Dedifferentiated amniotic fluid mesenchymal stem cell (primary cell): ENCODE measurements around the gene SPC24.

Source experiments
- DNase-seq: peaks from one replicate; pipeline ENCODE4 v3.0.0-alpha.2; 2016; ENCODE audit errors: extremely low spot score

The SPC24 gene, protein sequence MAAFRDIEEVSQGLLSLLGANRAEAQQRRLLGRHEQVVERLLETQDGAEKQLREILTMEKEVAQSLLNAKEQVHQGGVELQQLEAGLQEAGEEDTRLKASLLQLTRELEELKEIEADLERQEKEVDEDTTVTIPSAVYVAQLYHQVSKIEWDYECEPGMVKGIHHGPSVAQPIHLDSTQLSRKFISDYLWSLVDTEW

GRCh38 chr19:11155373-11156120, at the start of gene SPC24:
Gene SPC24 (minus strand): TSS chr19:11155782. CDS start chr19:11155776, 6 bp downstream.
- peak; percentile 98 for DNase-seq

DNA sequence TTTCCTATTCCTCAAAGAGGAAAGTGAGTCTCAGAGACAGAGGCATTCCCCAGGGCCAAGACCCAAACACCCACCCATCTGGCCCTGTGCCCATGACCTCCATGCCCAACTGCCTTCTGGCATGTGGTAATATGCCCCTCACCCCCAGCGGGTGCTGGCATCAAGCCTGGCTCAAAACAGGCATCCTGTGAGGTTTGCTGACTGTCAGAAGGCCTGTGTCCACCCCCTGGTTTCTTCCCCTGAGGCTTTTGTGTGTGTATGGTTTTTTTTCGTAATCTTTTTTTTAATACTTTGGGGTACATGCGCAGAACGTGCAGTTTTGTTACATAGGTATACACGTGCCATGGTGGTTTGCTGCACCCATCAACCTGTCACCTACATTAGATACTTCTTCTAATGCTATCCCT, 49.4 kb upstream of the SPC24 start:
- no peak for DNase-seq

DNA sequence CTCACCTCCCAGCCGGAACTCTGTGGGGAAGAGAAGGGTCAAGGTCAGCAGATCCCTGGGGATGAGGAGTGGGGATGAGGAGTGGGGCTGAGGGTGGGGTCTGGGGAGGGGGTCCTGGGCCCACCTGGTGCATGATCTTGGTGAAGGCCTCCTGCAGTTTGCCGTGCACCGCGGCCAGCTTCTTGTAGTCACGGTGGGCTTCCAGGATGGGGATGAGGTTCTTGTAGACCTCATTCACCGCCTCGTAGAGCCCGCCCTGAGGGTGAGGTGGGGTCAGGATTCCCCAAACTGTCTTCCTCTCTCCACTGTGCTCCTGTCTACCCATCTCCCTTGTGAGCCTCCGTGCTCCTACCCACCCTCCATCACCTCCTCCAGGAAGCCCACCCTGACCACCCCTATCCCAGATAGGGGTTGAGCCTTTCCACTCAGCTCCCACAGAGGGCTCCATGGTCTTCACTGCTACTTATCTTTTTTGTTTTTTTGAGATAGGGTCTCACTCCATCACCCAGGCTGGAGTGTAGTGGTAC, 48.6 kb upstream of the SPC24 start:
- no peak for DNase-seq

DNA sequence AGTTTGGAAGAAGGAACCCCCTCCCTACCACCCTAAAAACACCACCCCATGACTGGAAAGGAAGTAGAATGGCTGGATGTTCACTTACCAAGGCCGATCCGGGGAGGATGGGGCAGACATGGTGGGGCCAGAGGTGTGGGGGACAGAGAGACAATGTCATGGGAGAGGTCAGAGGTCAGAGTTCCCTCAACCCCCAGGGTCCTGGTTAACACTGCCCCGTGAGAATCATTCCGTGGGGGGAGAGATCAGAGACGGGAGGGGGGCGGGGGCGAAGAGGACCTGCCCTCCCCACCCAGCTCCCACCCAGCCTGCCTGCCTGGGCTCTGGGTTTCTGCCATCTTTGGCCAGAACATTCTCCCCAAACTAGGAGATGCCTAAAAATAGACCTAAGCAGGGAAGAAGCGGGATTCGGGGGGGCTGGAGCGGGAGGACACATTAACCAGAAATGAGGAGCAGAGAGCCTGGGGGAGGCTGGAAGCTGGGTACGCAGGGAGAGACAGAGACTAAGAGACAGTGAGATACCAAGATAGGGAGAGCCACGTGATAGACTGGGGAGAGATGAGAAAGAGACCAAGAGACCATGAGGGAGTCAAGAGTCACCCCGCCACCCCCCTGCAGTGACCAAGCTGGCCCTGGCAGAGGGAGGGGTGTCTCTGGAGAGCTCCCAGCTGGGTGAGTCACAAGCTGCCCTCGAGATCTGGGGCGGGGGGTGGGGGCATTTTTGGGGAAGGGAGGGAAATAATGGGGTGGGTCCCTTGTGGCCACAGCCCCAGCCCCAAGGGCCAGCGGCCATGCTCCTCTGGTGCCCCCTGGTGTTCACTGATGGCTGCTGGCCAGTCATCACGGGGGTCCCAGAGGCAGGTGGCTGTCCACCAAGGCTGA, 47.9 kb upstream of the SPC24 start:
- peak; percentile 47 for DNase-seq

- no peak for DNase-seq
Observed at GRCh38 chr19:11202488-11203193, 47.1 kb upstream of the SPC24 start.

- DNase-seq, result no peak
Observed at GRCh38 chr19:11201791-11202190, 46.2 kb upstream of the SPC24 start.

- no peak for DNase-seq
Observed at GRCh38 chr19:11200931-11201330, 45.3 kb upstream of the SPC24 start.

- no peak for DNase-seq
Observed at GRCh38 chr19:11200015-11200574, 44.5 kb upstream of the SPC24 start.

DNA sequence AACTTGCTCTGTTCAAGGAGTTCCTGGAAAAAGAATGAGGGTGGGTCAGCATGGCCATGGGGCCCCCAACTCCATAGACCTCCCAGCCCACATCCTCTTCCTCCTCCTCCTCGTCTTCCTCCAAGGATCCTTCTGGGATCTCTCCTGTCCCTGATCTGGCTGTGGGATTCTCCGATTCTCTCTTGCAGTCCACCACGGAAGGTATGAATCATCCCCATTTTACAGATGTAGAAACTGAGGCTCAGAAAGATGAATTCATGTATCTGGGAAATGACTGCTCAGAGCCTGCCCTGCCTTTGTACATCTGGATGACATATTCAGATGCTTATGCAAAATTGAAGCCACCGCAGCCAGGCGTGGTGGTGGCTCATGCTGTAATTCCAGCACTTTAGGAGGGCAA, 43.9 kb upstream of the SPC24 start:
- no peak for DNase-seq

GRCh38 chr19:11198769-11199424, 43.3 kb upstream of the SPC24 start:
- DNase-seq, result no peak

DNA sequence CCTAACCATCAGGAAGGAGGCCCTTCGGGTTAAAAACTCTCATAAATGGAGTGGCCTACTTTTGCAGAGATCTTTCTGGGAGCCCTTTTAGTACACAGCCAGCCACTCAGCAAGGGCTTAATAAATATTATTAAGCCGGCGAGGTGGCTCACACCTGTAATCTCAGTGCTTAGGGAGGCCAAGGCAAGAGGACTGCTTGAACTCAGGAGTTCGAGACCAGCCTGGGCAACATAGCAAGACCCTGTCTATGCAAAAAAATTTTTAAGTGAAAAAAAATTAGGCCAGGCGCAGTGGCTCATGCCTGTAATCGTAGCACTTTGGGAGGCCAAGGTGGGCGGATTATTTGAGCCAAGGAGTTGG, 42.6 kb upstream of the SPC24 start:
- no peak for DNase-seq

DNA sequence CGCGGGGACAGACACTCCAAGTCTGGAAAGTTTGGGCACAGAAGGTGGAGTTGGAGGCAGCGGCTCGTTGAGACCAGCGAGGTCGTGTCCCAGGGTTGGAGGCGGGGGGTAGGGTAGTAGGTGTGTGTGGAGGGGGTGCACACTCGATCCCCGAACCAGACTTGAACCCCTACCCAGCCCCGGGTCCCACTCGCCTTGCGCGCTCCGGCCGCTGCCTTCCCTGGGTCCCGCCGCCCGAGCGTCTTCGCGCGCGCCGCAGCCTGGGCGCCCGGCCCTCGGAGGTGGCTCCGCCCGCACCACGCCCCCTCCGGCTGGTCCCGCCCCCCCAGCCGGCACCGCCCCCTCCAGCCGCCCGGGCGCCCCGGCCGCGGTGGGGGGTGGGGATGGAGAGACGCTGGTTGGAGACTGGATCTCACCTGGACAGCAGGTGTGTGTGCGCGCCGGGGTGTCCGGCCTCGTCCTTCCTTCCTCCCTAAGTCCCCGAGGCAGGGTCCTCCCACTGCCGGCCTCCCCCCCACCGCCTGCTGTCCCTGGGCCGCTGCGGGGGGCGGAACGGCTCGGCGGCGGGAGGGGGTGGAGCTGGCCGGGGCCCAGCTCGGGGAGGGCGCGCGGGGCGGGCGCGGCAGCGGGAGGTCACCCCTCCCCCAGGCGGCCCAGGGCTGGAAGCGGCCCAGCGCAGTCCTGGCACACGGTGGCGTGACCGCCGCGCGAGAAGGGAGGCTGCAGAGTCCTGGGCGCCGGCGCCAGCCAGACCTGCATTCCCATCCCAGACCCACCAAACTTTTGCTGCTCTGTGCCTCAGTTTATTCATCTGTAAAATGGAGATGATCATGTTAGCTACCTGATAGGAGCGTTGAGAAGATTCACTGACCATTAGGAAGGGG, 42.0 kb upstream of the SPC24 start, which contains the start of gene KANK2:
TSS of gene KANK2 (minus strand) at position 255 of the 884 bp plus-strand sequence. CDS start 3,034 bp downstream, outside the sequence.
- DNase-seq, result peak; percentile 48

- no peak for DNase-seq
Observed at GRCh38 chr19:11196406-11197287, 41.1 kb upstream of the SPC24 start.

DNA sequence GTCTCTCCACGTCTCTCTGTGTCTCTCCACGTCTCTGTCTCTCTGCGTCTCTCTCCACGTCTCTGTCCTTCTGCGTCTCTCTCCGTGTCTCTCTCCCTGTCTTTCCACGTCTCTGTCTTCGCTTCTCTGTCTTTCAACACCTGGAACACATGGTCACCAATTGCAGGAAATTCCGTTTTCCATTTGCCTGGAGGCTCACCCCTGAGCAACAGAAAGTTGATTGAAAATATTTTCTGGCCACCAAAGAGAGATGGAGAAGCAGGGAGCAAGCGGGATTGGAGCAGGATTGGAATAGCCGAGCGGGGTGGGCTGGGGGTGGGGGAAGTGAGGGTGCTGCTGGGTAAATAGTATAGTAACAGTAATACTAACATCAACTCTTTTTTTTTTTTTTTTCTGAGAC, 40.1 kb upstream of the SPC24 start:
- DNase-seq, result no peak

GRCh38 chr19:11194656-11195558, 39.3 kb upstream of the SPC24 start:
- no peak for DNase-seq

- DNase-seq, result no peak
Observed at GRCh38 chr19:11194173-11194572, 38.6 kb upstream of the SPC24 start.
